NT2/D1 (cell line): ENCODE data around the gene RAX.

Source experiments
- SUZ12 ChIP-seq: IDR thresholded peaks from 2 replicates; pipeline ENCODE4 v1.6.1; 2011; ENCODE audit not compliant: insufficient read length, insufficient read depth; ENCODE audit errors: extremely low read depth
- ZNF274 ChIP-seq: IDR thresholded peaks from 2 replicates; pipeline ENCODE4 v1.6.1; 2011; ENCODE audit warnings: mild to moderate bottlenecking, low read depth, low read length

GRCh38 chr18:59269563-59270119 lies 3.6 kb downstream of the RAX start:
- TF ChIP-seq SUZ12 (no peak), ZNF274 (no peak)
